ENCODE results near the gene ASCC3.
"Not testable (repeated sequence)": the region's sequence is repeated elsewhere in the genome, so short reads cannot be mapped to it uniquely, and the experiment has no call there.

ASCC3 gene

GRCh38 chr6:100889351-100889750 lies 8.2 kb upstream of the ASCC3 start:
- DNase-seq (ENCODE audit: low spot score): no peak

DNA sequence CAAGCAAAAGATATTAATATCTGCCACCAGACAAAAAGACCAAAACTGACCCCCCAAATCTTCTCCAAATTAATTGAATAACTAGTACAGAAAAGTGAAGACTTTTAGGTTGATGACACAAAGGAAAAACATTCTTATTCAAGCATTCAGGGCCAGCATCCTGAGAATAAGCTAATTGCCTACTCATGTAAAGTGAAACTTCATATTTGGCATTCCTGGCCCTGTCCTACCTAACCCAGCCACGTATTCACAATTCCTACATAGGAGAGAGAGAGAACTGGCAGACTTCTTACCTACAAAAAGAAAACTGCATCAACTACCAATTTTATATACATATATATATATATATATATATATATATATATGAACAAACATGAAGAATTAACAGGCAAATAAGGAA lies 4.9 kb upstream of the ASCC3 start:
- DNase-seq (ENCODE audit: low spot score): peak; percentile 77

GRCh38 chr6:100883347-100883746 lies 2.2 kb upstream of the ASCC3 start:
- DNase-seq (ENCODE audit: low spot score): no peak

DNA sequence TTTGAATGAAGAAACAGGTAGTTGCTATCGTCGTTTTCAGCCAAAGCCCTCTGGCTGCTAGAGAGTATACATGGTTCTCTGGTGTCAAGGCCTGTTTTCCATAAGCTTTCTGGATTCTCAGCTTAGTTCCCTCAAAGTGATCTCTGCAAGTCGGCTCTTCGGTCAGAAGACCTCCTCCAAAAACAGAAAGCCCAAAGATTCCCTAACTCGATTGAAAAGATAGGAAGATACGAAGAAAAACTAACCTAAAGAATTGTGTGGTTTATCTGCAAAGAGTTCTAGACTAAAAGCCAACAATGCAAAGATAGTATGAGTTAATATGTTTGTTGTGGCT lies 545 bp upstream of the ASCC3 start:
- DNase-seq (ENCODE audit: low spot score): no peak

- peak; percentile 34 for DNase-seq (ENCODE audit: low spot score)
Measured at GRCh38 chr6:100880149-100880852, 828 bp downstream of the ASCC3 start.

DNA sequence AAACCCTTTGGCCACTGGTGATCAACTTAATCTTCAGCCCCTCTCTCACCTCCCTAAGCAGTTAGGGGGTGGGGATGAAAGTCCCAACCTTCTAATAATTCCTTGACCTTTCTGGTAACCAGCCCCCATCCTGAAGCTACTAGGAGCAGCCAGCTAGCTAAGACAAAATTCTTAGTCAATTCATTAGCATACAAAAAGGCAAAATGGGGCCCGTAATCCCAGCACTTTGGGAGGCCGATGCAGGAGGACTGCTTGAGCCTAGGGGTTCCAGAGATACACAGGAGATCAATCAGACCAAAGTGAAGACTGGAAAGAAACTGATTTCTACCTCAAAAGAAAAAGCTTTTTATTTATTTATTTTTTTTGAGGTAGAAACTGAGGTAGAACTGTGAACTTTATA lies 1.8 kb downstream of the ASCC3 start:
- DNase-seq (ENCODE audit: low spot score): no peak

DNA sequence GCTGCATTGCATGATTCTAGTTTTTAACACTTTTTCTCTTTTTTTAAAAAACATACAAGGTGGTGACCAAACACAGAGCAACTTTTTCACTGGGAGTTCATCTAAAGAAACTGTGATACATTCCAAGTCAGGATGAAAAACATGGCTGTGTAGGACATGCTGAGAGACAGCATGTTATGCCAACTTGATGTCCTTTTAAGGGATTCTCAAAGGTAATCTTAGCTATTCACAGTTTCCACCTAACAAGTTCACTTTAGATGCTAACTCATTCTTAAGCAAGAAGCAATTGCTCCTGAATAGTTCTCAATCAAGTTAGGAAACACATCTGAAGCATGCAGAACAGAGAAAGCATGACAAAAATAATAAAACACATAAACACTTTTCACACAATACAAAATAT lies 3.3 kb downstream of the ASCC3 start:
- DNase-seq (ENCODE audit: low spot score): no peak

DNA sequence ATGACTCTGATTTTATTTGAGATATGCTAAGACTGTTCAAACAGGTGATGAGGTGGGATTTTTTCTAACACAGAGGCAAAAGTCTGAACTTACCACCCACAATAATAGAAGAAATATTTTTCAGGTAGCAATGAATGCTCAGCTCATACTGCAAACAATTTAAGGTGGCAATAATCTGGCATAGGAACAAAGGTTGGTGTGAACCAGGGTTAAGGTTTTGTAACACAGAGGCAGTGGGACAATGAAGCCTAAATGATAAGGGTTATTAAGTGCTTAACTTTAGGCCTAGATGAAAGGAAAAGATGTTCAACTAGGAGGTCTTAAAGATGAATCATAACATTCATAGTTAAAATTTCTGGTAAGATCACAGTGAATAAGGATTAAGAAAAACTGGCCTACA lies 4.9 kb downstream of the ASCC3 start:
- no peak for DNase-seq (ENCODE audit: low spot score)

DNA sequence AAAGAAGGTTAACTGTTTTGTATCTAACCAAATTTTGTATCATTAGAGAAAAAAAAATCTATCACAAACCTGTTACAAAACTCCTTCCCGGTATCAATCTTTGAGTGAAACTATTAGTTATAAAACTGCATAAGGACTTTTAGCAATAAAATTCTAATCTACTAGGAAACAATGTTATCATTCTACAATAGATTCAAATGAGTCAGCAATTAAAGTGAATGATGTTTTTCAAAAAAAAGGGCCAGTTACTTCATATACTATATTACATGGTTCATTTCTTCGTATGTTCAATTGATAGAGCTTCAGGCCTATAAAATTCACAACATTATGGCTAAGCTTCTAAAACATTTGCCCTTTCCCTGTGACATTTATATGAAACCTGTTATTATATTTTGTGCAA lies 15.6 kb downstream of the ASCC3 start:
- no peak for DNase-seq (ENCODE audit: low spot score)

GRCh38 chr6:100862063-100862462 lies 19.1 kb downstream of the ASCC3 start:
- no peak for DNase-seq (ENCODE audit: low spot score)

GRCh38 chr6:100856146-100856545 lies 25.0 kb downstream of the ASCC3 start:
- no peak for DNase-seq (ENCODE audit: low spot score)

GRCh38 chr6:100851819-100852218 lies 29.3 kb downstream of the ASCC3 start:
- DNase-seq (ENCODE audit: low spot score): no peak

GRCh38 chr6:100850174-100850573 lies 31.0 kb downstream of the ASCC3 start:
- no peak for DNase-seq (ENCODE audit: low spot score)

- peak; percentile 1 for DNase-seq (ENCODE audit: low spot score)
Measured at GRCh38 chr6:100846276-100846675, 34.9 kb downstream of the ASCC3 start.

DNA sequence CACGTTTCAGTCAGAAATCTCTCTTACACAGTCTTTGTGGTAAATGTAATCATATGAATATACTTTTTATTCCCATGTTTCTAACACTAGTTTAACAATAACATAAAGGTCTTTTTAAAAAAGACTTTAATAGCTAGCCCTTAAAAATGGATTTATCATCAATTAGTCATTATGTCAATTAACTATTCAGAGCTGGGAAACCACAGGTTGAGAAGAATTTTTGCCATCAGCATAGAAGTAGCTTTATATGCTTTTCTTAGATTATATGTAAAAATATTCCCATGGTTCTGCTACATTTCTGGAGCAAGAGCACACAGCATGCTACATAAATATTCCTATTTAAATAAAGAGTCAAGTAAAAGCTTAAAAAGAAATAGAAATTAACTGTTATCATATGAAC lies 35.5 kb downstream of the ASCC3 start:
- DNase-seq (ENCODE audit: low spot score): no peak

DNA sequence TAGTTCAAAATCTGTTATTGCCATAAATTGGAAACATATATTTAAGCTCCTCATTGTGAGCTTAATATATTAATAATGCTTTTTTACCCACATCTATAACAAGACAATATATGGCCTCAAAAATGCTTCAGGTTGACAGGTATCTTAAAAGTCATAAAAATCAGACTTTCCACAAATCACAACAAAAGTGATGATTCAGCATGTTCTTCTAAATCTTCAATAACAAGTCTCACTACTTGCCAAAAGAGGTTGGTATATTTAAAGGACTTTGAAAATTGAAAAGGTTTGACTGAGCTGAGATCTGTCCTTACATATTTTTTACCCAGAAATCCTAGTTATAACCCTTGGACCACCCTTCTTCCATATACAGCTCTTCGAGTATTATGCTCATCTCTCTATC lies 41.7 kb downstream of the ASCC3 start:
- no peak for DNase-seq (ENCODE audit: low spot score)

DNA sequence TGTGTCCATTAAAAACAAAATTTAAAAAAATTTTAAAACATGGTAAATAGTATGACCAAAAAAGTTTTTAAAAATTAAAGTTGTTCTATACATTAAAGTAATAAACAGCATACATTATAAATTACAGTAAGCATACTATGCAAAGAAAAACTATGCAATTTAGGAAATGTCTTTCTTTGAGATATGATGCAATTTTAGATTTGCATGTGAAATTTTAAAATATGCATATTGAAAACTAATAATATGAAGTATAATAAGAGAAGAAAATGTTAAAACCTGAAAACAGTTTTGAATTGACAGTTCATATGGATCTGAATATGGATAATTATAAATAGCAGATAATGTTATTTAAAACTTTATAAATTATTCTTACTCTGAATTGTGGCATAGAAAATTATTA lies 43.1 kb downstream of the ASCC3 start:
- DNase-seq (ENCODE audit: low spot score): no peak

GRCh38 chr6:100833972-100834574 lies 47.1 kb downstream of the ASCC3 start:
- DNase-seq (ENCODE audit: low spot score): no peak

DNA sequence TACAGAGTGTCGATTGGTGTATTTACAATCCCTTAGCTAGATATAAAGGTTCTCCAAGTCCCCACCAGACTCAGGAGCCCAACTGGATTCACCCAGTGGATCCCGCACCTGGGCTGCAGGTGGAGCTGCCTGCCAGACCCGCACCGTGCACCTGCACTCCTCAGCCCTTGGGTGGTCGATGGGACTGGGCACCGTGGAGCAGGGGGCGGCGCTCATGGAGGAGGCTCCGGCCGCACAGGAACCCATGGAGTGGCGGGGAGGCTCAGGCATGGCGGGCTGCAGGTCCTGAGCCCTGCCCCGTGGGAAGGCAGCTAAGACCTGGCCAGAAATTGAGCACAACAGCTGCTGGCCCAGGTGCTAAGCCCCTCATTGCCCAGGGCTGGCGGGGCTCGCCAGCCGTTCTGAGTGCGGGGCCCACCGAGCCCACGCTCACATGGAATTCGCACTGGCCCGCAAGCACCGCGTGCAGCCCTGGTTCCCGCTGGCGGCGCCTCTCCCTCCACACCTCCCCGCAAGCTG lies 52.0 kb downstream of the ASCC3 start:
- DNase-seq (ENCODE audit: low spot score): not testable (repeated sequence)

DNA sequence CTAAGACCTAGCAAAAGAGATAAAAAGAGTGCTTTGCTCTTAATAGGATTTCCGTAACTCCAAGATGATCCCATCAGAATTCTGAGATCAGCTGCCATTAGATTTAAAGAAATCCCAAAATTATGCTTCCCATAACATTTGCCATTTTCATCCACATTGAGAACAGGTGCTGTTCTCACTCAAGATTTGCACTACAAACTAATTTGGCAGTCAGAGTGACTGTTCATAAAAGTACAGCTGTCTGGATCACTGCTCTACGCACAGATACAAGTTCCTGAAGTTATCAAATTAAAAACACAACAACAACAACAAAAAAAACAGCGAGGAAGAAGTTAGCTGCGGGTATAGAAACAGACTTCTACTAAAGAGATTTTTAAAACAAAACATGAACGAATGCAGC lies 58.1 kb downstream of the ASCC3 start:
- no peak for DNase-seq (ENCODE audit: low spot score)

- no peak for DNase-seq (ENCODE audit: low spot score)
Measured at GRCh38 chr6:100818066-100818465, 63.1 kb downstream of the ASCC3 start.

- DNase-seq (ENCODE audit: low spot score): no peak
Measured at GRCh38 chr6:100810015-100810414, 71.1 kb downstream of the ASCC3 start.

GRCh38 chr6:100809346-100809745 lies 71.8 kb downstream of the ASCC3 start:
- no peak for DNase-seq (ENCODE audit: low spot score)

DNA sequence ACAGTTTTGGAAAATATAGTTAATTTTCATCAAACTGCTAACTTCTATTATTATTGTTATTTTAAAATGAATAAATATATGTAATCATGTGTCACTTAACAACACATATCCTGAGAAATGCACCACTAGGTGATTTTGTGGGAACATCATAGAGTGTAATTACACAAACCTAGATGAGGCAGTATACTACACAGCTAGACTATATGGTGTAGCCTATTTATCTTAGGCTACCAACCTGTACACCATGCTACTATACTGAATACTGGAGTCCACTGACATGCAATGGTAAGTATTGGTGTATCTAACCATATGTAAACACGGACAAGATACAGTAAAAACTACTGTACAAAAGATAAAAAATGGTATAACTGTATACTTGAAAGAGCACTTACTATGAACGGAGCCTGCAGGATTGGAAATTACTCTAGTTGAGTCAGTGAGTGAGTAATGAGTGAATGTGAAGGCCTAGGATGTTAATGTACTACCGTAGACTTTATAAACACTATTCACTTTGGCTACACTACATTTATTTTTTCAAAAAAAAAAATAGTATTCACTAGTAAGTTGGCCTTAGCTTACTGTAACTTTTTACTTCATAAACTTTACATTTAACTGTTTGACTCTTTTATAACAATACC lies 72.4 kb downstream of the ASCC3 start:
- DNase-seq (ENCODE audit: low spot score): peak; percentile 59
